HEK293 (cell line): Measurements from ENCODE around the gene ABHD10.

Source experiments
- CTCF ChIP-seq: fragments of 450-650 bp; formaldehyde crosslinking; IDR thresholded peaks from 2 replicates; pipeline ENCODE4 v1.5.1; 2016; ENCODE audit warnings: missing biosample characterization, missing genetic modification characterization
- KLF16 ChIP-seq: fragments of 450-650 bp; formaldehyde crosslinking; IDR thresholded peaks from 2 replicates; pipeline ENCODE4 v1.5.1; 2017; ENCODE audit warnings: missing biosample characterization, missing genetic modification characterization
- ZNF274 ChIP-seq, 2 experiments: fragments of 200-500 bp in 1 of 2; fragments of 450-650 bp in 1 of 2; sonication (Bioruptor generic) in 1 of 2; formaldehyde crosslinking in 1 of 2; IDR thresholded peaks; 2 replicates each; pipeline versions ENCODE4 v1.5.1 to v1.6.1; 2014 to 2016; ENCODE audit warnings: borderline replicate concordance in 1 of 2, inconsistent platforms in 1 of 2, low read length in 1 of 2, missing biosample characterization in 1 of 2, missing genetic modification characterization in 1 of 2
- ZNF398 ChIP-seq: fragments of 450-650 bp; formaldehyde crosslinking; IDR thresholded peaks from 2 replicates; pipeline ENCODE4 v1.5.1; 2017; ENCODE audit warnings: missing biosample characterization, missing genetic modification characterization
- ZNF544 ChIP-seq: fragments of 450-650 bp; formaldehyde crosslinking; IDR thresholded peaks from 2 replicates; pipeline ENCODE4 v1.5.0; 2017; ENCODE audit warnings: missing biosample characterization, missing genetic modification characterization
- ZNF701 ChIP-seq: fragments of 450-650 bp; formaldehyde crosslinking; IDR thresholded peaks from 2 replicates; pipeline ENCODE4 v1.5.1; 2016; ENCODE audit warnings: missing biosample characterization, missing genetic modification characterization
- TF ChIP-seq, protein P1 (sequence below): fragments of 450-650 bp; formaldehyde crosslinking; IDR thresholded peaks from 2 replicates; pipeline ENCODE4 v1.5.1; 2016; ENCODE audit warnings: missing biosample characterization, missing genetic modification characterization
- TF ChIP-seq, protein P2 (sequence below): fragments of 450-650 bp; formaldehyde crosslinking; IDR thresholded peaks from 2 replicates; pipeline ENCODE4 v1.5.1; 2016; ENCODE audit warnings: missing biosample characterization, missing genetic modification characterization

DNA sequence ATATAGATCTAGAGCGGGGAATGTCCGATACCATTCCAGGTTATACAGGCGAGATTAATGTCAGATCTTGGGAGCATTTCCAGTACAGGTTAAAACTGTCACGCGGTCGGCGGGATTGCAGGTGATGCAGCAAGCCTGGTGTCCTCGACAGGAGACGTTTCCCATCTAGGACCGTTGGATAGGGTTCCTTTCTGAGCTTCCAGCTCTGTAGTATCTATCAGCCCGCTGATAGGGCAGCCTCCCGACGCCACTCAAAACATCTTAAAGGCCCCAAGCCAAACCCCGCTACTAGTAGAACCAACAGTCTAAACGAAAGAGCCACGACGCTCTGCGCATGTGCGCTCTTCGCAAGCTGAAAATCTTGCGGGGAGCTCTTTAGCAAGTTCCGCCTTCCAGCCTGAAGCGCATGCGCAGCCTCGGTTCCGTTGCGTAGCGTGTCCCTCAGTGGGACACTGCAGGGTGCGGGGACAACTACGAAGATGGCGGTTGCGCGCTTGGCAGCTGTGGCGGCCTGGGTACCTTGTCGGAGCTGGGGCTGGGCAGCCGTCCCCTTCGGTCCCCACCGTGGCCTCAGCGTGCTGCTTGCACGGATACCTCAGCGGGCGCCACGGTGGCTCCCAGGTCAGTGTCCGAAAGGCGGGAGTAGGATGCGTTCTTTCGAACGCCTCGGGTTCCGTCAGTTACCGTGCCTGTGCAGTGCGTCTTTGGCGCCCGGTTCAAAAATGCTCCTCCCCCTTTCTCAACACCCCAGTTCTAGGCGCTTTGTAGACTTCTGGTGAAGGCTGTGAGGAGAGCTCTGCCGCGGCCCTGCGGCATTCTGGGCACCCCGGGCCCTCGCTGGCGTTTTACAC lies at the start of gene ABHD10:
- TF ChIP-seq KLF16 (tag by site-specific recombination) (0 out of 2 replicates have a peak, but pooled peaks have one; percentile 40), ZNF544 (tag by site-specific recombination) (no peak), ZNF701 (no peak), ZNF274 (IDR thresholded peaks at IDR 0.05; ENCODE audit: low read length) (no peak), ZNF274 (tag by site-specific recombination; IDR thresholded peaks at IDR 0.05; ENCODE audit: borderline replicate concordance) (no peak), CTCF (no peak), ZNF398 (tag by site-specific recombination) (no peak)
- TF ChIP-seq, protein P1, sequence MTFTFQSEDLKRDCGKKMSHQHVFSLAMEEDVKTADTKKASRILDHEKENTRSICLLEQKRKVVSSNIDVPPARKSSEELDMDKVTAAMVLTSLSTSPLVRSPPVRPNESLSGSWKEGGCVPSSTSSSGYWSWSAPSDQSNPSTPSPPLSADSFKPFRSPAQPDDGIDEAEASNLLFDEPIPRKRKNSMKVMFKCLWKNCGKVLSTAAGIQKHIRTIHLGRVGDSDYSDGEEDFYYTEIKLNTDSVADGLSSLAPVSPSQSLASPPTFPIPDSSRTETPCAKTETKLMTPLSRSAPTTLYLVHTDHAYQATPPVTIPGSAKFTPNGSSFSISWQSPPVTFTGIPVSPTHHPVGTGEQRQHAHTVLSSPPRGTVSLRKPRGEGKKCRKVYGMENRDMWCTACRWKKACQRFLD (tag by site-specific recombination) = no peak
- TF ChIP-seq, protein P2, sequence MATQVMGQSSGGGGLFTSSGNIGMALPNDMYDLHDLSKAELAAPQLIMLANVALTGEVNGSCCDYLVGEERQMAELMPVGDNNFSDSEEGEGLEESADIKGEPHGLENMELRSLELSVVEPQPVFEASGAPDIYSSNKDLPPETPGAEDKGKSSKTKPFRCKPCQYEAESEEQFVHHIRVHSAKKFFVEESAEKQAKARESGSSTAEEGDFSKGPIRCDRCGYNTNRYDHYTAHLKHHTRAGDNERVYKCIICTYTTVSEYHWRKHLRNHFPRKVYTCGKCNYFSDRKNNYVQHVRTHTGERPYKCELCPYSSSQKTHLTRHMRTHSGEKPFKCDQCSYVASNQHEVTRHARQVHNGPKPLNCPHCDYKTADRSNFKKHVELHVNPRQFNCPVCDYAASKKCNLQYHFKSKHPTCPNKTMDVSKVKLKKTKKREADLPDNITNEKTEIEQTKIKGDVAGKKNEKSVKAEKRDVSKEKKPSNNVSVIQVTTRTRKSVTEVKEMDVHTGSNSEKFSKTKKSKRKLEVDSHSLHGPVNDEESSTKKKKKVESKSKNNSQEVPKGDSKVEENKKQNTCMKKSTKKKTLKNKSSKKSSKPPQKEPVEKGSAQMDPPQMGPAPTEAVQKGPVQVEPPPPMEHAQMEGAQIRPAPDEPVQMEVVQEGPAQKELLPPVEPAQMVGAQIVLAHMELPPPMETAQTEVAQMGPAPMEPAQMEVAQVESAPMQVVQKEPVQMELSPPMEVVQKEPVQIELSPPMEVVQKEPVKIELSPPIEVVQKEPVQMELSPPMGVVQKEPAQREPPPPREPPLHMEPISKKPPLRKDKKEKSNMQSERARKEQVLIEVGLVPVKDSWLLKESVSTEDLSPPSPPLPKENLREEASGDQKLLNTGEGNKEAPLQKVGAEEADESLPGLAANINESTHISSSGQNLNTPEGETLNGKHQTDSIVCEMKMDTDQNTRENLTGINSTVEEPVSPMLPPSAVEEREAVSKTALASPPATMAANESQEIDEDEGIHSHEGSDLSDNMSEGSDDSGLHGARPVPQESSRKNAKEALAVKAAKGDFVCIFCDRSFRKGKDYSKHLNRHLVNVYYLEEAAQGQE = peak; percentile 30; the same call in 1 of the 2 replicates
